Kidney (tissue), 14 donors: Measurements from ENCODE around the gene INPP5A. TPM values are rescaled to one million over a fixed set of nuclear protein-coding genes. Genes with fewer than 3 reads are reported as not detected.

ENCODE experiments used
- DNase-seq, 5 donors: peaks; one replicate each; pipeline ENCODE4 v3.0.0-alpha.2; 2013 to 2020
- FAIRE-seq: peaks from 2 replicates; lab custom pipeline; 2012; peaks lifted over from hg19 to GRCh38; lab: Jason Lieb, UNC
- H3K27ac ChIP-seq, 2 donors: one replicate each; pipeline ENCODE4 v1.7.0; 2013; ENCODE audit warnings: low read depth in 2 of 2, low read length in 2 of 2, inconsistent platforms in 1 of 2
- H3K27me3 ChIP-seq: one replicate; pipeline ENCODE4 v1.7.1; 2013; ENCODE audit warnings: low read length, inconsistent platforms; ENCODE audit not compliant: control insufficient read depth, insufficient read depth
- H3K36me3 ChIP-seq, 3 donors: one replicate each; pipeline versions ENCODE4 v1.7.0 to v1.7.1; 2013; ENCODE audit warnings: low read length in 3 of 3, control low read depth in 1 of 3, inconsistent platforms in 1 of 3; ENCODE audit not compliant: insufficient read depth in 3 of 3, control insufficient read depth in 2 of 3
- H3K4me1 ChIP-seq, 3 donors: one replicate each; pipeline versions ENCODE4 v1.7.0 to v1.7.1; 2013; ENCODE audit warnings: low read length in 3 of 3, inconsistent platforms in 1 of 3, low read depth in 1 of 3; ENCODE audit not compliant: control insufficient read depth in 2 of 3, insufficient read depth in 2 of 3
- H3K4me3 ChIP-seq, 3 donors: one replicate each; pipeline versions ENCODE4 v1.7.0 to v1.8.1; 2013; ENCODE audit warnings: low read length in 3 of 3, control low read depth in 1 of 3, inconsistent platforms in 1 of 3
- H3K9ac ChIP-seq, 3 donors: one replicate each; pipeline versions ENCODE4 v1.7.0 to v1.7.1; 2013; ENCODE audit warnings: low read length in 3 of 3, control low read depth in 1 of 3, inconsistent platforms in 1 of 3
- H3K9me3 ChIP-seq, 3 donors: one replicate each; pipeline versions ENCODE4 v1.7.0 to v1.7.1; 2013; ENCODE audit warnings: low read length in 3 of 3, control low read depth in 1 of 3, inconsistent platforms in 1 of 3; ENCODE audit not compliant: control insufficient read depth in 2 of 3, insufficient read depth in 1 of 3
- intact Hi-C: fragments of 100-400 bp; cut with DNase I; formaldehyde crosslinking; loops from one replicate; pipeline ENCODE4 v1.11.1; 2022
- polyA plus RNA-seq: library from polyadenylated mRNA; stranded (reverse); fragments of 350-450 nt; fragmentation: Illumina TruSeq; extraction: RNeasy Lipid Tissue Mini Kit (QIAGEN cat#74804); gene quantifications from one replicate; pipeline ENCODE4 v1.2.3, GENCODE V29; 2014; ENCODE audit warnings: low read depth, low replicate concordance; ENCODE audit not compliant: insufficient read depth
- total RNA-seq: library from RNA; stranded (reverse); fragmentation: NEBNext Ultra II Directional; extraction: Animal tissue kit (Norgen Biotek cat#: 25700); gene quantifications from one replicate; pipeline ENCODE4 v1.2.1, GENCODE V29; 2021
- TF ChIP-seq, protein P1 (sequence below): IDR thresholded peaks from 3 replicates; pipeline ENCODE4 v1.5.1; 2012; ENCODE audit warnings: mild to moderate bottlenecking, moderate library complexity, borderline replicate concordance; ENCODE audit not compliant: insufficient read depth; ENCODE audit errors: extremely low read depth
- donor health status: control.
- donor health status: control.
- donor health status: control.
- donor health status: control.
- donor health status: control.
- donor health status: DM: yes; HTN: yes; CAD: no.
- donor health status: Normal renal cell carcinoma (clear cell type).

INPP5A gene
- total and polyA plus RNA-seq, 2 donors from 2014 or later: 20.8 to 40.3 TPM

DNA sequence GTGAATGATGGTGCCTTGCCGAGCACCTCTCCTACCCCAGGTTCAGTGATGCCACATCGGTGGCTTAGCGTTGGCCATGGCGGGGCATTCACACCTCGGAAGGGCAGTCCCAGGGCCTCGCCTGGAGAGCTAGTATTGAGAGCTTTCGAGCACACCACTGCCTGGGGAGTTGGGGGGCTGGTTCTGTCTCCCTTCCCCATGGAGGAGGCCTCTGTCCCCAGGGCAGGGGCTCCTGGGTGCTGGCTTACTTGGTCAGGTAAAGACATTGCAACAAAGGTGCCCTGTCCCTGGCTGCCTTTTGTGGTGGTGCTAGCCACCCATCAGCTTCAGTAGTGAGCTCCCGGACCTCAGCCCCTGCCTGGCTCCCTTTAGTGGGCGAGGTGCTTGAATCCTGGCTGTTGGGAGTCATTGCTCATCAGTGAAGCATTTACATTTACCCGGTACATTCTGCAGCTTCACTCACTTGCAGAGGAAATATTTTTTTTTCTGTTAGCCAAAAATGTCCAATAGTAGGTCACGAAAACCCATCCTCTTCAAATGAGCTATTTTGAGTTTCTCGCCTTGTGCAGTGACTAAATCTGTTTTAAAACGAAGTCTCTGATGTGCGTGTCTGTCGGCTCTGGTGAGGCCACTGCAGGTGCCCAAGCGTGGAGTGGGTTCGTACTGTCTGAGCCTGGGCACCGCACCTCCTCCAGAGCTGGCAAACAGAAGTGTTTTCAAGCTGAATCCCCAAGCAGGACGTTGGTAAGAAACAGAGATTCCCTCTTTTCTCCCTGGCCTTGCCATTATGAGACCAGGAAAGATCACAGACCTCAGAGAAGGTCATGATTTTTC, 95.5 kb downstream of the INPP5A start:
- TF ChIP-seq, protein P1, sequence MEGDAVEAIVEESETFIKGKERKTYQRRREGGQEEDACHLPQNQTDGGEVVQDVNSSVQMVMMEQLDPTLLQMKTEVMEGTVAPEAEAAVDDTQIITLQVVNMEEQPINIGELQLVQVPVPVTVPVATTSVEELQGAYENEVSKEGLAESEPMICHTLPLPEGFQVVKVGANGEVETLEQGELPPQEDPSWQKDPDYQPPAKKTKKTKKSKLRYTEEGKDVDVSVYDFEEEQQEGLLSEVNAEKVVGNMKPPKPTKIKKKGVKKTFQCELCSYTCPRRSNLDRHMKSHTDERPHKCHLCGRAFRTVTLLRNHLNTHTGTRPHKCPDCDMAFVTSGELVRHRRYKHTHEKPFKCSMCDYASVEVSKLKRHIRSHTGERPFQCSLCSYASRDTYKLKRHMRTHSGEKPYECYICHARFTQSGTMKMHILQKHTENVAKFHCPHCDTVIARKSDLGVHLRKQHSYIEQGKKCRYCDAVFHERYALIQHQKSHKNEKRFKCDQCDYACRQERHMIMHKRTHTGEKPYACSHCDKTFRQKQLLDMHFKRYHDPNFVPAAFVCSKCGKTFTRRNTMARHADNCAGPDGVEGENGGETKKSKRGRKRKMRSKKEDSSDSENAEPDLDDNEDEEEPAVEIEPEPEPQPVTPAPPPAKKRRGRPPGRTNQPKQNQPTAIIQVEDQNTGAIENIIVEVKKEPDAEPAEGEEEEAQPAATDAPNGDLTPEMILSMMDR: no peak

DNA sequence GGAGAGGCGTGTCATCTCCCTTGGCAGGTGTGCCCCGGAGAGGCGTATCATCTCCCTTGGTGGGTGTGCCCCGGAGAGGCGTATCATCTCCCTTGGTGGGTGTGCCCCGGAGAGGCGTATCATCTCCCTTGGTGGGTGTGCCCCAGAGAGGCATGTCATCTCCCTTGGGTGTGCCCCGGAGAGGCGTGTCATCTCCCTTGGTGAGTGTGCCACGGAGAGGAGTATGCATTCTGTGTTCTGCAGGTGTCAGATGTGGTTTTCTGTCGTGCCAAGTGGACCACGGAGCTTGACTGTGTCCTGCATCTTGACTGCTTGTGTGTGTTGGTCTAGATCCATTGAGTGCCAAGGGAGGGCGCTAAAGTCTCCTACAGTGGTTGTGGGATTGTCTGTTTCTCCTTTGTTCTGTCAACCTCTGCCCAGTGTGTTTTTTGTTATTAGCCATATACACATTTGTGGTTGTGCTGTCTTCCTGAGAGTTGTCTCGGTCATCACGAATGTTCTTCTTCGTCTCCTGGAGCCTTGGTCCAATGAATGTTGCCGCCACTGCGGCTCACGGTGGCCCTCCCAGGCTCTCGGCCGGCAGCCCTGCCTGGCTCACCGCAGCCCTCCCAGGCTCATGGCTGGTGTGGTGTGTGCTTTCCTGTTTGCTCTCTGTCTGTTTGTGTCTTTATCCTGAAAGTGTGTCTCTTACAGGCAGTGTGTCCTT, 96.8 kb downstream of the INPP5A start:
- Histone ChIP-seq H3K9me3 (no peaks in the 10 kb centered on the region), H3K27me3 (no peaks in the 10 kb centered on the region), H3K4me1 (peaks cover 0 to 30% (median 4%) of the 10 kb centered on the region in 3 donors), H3K27ac (no peak overlapping the region), H3K4me3 (no peak overlapping the region), H3K9ac (no peak overlapping the region), H3K36me3 (no peaks in the 10 kb centered on the region)
- TF ChIP-seq, protein P1: no peak
- FAIRE-seq (no peak), DNase-seq (peak in 1 of 5 donors; percentile 24)
- intact Hi-C loops: no loop called here

More for the DNA sequence above, 95.5 kb downstream of the INPP5A start:
- Histone ChIP-seq H3K4me3 (no peak overlapping the region), H3K27ac (no peak overlapping the region), H3K9ac (no peak overlapping the region), H3K9me3 (no peaks in the 10 kb centered on the region), H3K36me3 (no peaks in the 10 kb centered on the region), H3K4me1 (peaks cover 0 to 38% (median 9%) of the 10 kb centered on the region in 3 donors), H3K27me3 (no peaks in the 10 kb centered on the region)
- intact Hi-C loops: no loop called here
- peak in 2 of 5 donors; percentile 22 to 60 for DNase-seq
- no peak for FAIRE-seq

DNA sequence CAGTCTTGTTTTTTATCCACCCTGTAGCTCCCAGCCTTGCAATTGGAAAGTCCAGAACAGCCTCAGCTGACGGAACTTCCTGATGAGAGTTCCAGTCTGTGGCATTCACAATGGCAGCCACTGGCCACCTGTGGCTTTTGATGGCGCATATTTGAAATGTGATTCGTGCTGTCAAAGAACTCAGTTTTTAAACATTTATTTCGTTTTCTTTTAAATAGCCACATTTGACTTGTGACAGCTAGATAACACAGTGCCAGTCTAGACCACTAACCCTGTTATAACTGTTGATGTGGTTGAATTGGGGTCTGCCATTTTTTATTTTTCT, 97.3 kb downstream of the INPP5A start:
- DNase-seq: peak in 1 of 5 donors; percentile 12
- H3K36me3 ChIP-seq: no peaks in the 10 kb centered on the region
- H3K9me3 ChIP-seq: no peaks in the 10 kb centered on the region
- H3K4me1 ChIP-seq: peaks cover 0 to 25% (median 0%) of the 10 kb centered on the region in 3 donors
- intact Hi-C loops: no loop called here
- H3K27me3 ChIP-seq: no peaks in the 10 kb centered on the region
- no peak overlapping the region for H3K9ac ChIP-seq
- H3K4me3 ChIP-seq: no peak overlapping the region
- FAIRE-seq: no peak
- TF ChIP-seq, protein P1: no peak
- H3K27ac ChIP-seq: no peak overlapping the region
